ENCODE results near the gene NMU. TPM values are rescaled to one million over a fixed set of nuclear protein-coding genes. Genes with fewer than 3 reads are reported as not detected.
"Not testable (repeated sequence)": the region's sequence is repeated elsewhere in the genome, so short reads cannot be mapped to it uniquely, and the experiment has no call there.

NMU gene
- total RNA-seq, 2 experiments from 2014 or later = 0.30 TPM; not detected in 1

DNA sequence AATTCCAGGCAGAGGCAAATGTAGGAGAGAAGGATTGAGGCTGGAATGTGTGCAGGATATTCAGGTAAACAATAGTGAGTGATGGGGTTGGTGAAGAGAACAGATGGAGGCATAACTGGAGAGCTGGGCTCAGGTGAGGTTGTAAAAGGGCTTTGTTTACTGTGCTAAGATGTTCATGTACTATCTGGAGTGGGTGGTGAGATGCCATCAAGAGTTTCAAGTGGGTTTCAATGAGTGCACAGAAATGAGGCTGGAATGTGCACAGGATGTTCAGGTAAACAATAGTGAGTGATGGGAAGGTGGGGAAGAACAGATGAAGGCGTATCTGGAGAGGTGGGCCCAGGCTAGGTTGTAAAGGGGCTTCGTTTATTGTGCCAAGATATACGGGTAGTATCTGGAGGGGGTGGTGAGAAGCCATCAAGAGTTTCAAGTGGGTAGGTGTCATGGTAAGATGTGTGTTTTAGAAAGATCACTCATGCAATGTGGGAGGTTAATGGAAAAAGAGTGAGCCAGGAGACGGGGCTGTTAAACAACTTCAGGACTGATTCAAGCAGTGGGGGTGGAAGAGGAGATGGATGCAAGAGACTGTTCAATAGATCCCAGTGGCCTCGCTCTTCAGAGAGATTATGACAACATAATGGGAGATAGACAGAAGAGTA lies 25.4 kb upstream of the NMU start:
- DNase-seq (peak; percentile 17), ATAC-seq (peak; percentile 86)
- Mint-ChIP-seq H3K9me3 (ENCODE audit: low read depth) (no peaks in the 10 kb centered on the region), H3K27ac (no peak overlapping the region), H3K36me3 (ENCODE audit: low read depth) (no peaks in the 10 kb centered on the region), H3K4me3 (no peak overlapping the region), H3K4me1 (peaks cover 9% of the 10 kb centered on the region), H3K27me3 (peaks cover 11% of the 10 kb centered on the region)
- ChIA-PET POLR2A (no interaction called here), CTCF (no interaction called here)
- intact Hi-C loops (cut with DNase I, micrococcal nuclease) = no loop called here

GRCh38 chr4:55658657-55659056 lies 22.6 kb upstream of the NMU start:
- DNase-seq = no peak
- Mint-ChIP-seq H3K27ac (no peak overlapping the region), H3K9me3 (ENCODE audit: low read depth) (no peaks in the 10 kb centered on the region), H3K36me3 (ENCODE audit: low read depth) (no peaks in the 10 kb centered on the region), H3K4me3 (no peak overlapping the region), H3K27me3 (peaks cover 8% of the 10 kb centered on the region), H3K4me1 (peaks cover 9% of the 10 kb centered on the region)
- ChIA-PET CTCF (interaction anchor here (0.5 kb wide), 1 partner anchor 95 kb away, joined by 3 read pairs; no protein-coding TSS in a partner anchor), POLR2A (no interaction called here)
- intact Hi-C loops (cut with DNase I, micrococcal nuclease) = no loop called here
- no peak for ATAC-seq

DNA sequence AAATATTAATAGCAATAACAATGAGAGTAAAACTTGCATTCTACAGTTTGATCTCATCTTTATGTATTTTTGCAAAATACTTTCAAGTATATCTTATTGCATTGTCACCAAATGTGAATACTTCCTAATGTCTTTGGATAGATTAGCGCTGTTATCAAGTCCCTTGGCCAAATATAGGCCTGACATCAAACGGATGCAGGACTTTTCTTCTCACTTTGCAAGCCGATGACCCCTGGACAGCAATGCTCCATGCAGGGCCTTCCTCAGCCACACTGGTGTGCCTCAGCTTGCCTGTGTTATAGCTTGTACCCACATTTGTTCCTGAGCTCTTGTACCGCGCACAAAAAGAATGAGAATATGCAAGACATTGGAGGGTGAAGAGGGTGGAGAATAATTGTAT lies 18.0 kb upstream of the NMU start:
- DNase-seq (no peak), ATAC-seq (no peak)
- ChIA-PET POLR2A (no interaction called here), CTCF (no interaction called here)
- Mint-ChIP-seq H3K9me3 (ENCODE audit: low read depth) (no peaks in the 10 kb centered on the region), H3K36me3 (ENCODE audit: low read depth) (no peaks in the 10 kb centered on the region), H3K27me3 (peaks cover 14% of the 10 kb centered on the region), H3K27ac (no peak overlapping the region), H3K4me1 (no peaks in the 10 kb centered on the region), H3K4me3 (no peak overlapping the region)
- intact Hi-C loops (cut with DNase I, micrococcal nuclease) = no loop called here

GRCh38 chr4:55650483-55650882 lies 14.4 kb upstream of the NMU start:
- ChIA-PET POLR2A (no interaction called here), CTCF (no interaction called here)
- Mint-ChIP-seq H3K36me3 (ENCODE audit: low read depth) (no peaks in the 10 kb centered on the region), H3K27ac (no peak overlapping the region), H3K4me1 (no peaks in the 10 kb centered on the region), H3K9me3 (ENCODE audit: low read depth) (no peaks in the 10 kb centered on the region), H3K4me3 (no peak overlapping the region), H3K27me3 (peaks cover 12% of the 10 kb centered on the region)
- DNase-seq = no peak
- ATAC-seq = no peak
- intact Hi-C loops (cut with DNase I, micrococcal nuclease) = no loop called here

- Mint-ChIP-seq H3K4me3 (no peak overlapping the region), H3K9me3 (ENCODE audit: low read depth) (no peaks in the 10 kb centered on the region), H3K27ac (no peak overlapping the region), H3K27me3 (peaks cover 46% of the 10 kb centered on the region), H3K36me3 (ENCODE audit: low read depth) (no peaks in the 10 kb centered on the region), H3K4me1 (peaks cover 13% of the 10 kb centered on the region)
- DNase-seq (no peak), ATAC-seq (no peak)
- ChIA-PET CTCF (no interaction called here), POLR2A (interaction anchor here (0.6 kb wide), 1 partner anchor 469 kb away, joined by 4 read pairs; no protein-coding TSS in a partner anchor)
- intact Hi-C loops (cut with DNase I, micrococcal nuclease) = loop anchor here in 1 of 2 experiments (5.0 kb wide), 1 partner anchor 290 kb away; the partner anchor contains the start of gene SRD5A3
These were observed 1.2 kb upstream of the NMU start for GRCh38 chr4:55637272-55637820.

DNA sequence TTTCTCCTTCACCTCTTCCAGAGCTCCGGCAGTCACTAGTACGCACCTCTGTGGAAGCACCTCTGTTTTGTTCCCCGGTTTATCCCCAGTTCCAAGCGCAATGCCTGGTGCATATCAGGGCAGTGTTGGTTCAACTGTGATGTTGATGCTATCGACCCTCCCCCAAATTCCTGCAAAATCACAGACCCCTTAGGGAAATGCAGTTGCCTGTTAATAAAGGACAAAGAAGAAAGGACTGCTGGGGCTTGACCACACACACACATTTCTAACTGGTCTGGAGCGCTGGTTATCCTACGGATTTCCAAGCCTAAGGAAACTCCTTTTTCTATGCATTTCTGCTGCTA lies 530 bp upstream of the NMU start:
- Mint-ChIP-seq H3K4me3 (peak overlapping the region; percentile 47), H3K4me1 (peaks cover 13% of the 10 kb centered on the region), H3K36me3 (ENCODE audit: low read depth) (no peaks in the 10 kb centered on the region), H3K9me3 (ENCODE audit: low read depth) (no peaks in the 10 kb centered on the region), H3K27me3 (peaks cover 50% of the 10 kb centered on the region), H3K27ac (no peak overlapping the region)
- DNase-seq (no peak), ATAC-seq (no peak)
- intact Hi-C loops (cut with DNase I, micrococcal nuclease) = loop anchor here in 1 of 2 experiments (5.0 kb wide), 1 partner anchor 289 kb away; the partner anchor contains the start of gene SRD5A3
- CTCF ChIA-PET = interaction anchor here (0.5 kb wide), 1 partner anchor 252 kb away, joined by 4 read pairs; no protein-coding TSS in a partner anchor
- POLR2A ChIA-PET = no interaction called here

GRCh38 chr4:55635282-55635681 lies 816 bp downstream of the NMU start:
- POLR2A ChIA-PET = no interaction called here
- intact Hi-C loops (cut with DNase I, micrococcal nuclease) = loop anchor here in 1 of 2 experiments (5.0 kb wide), 1 partner anchor 288 kb away; the partner anchor contains the start of gene SRD5A3
- H3K9me3 Mint-ChIP-seq (ENCODE audit: low read depth) = no peaks in the 10 kb centered on the region
- peaks cover 58% of the 10 kb centered on the region for H3K27me3 Mint-ChIP-seq
- peaks cover 13% of the 10 kb centered on the region for H3K4me1 Mint-ChIP-seq
- ATAC-seq (no peak), DNase-seq (peak; percentile 6)
- peak overlapping the region; percentile 45 for H3K4me3 Mint-ChIP-seq
- CTCF ChIA-PET = interaction anchor here (0.6 to 1.0 kb wide), 3 partner anchors 17 to 758 kb away, joined by 3 to 4 read pairs (median 4); no protein-coding TSS in a partner anchor
- H3K27ac Mint-ChIP-seq = no peak overlapping the region
- H3K36me3 Mint-ChIP-seq (ENCODE audit: low read depth) = no peaks in the 10 kb centered on the region

DNA sequence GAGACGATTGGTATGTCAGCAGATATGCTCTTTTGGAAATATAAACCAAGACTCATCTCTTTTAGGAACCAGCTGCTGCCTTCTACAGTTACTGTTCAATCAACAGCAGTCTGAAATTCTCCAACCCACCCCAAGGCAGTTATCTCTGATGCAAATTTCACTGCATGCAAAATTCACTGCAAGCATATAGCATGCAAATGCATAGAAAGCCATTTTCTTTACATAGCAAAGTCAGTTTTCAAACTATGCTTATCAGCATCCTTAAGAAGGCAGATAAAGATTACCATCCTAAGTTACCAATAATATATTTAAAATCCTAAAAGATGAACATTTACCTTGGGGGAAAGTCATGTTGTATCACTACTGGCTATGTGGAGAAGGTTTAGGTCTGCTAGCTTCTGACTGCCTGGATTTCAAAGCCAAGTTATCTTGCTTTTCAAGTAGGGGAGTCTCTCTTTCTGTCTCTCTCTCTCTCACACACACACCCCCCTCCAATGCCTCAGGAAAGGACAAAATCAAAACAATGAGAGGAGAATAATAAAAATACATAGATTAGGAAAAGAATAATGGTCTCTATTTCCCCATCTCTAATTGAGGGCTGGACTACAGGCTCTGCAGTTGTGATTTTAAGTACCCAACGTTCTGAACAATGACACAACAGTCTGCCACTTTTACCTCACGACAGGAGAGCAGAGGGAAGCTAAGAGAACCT lies 1.5 kb downstream of the NMU start:
- POLR2A ChIA-PET = no interaction called here
- Mint-ChIP-seq H3K4me1 (peaks cover 13% of the 10 kb centered on the region), H3K4me3 (no peak overlapping the region), H3K27me3 (peaks cover 59% of the 10 kb centered on the region), H3K9me3 (ENCODE audit: low read depth) (no peaks in the 10 kb centered on the region), H3K36me3 (ENCODE audit: low read depth) (no peaks in the 10 kb centered on the region), H3K27ac (no peak overlapping the region)
- no peak for ATAC-seq
- DNase-seq = no peak
- intact Hi-C loops (cut with DNase I, micrococcal nuclease) = loop anchor here in 1 of 2 experiments (5.0 kb wide), 1 partner anchor 287 kb away; the partner anchor contains the start of gene SRD5A3
- CTCF ChIA-PET = interaction anchor here (0.6 to 1.0 kb wide), 3 partner anchors 16 to 757 kb away, joined by 3 to 4 read pairs (median 4); no protein-coding TSS in a partner anchor

GRCh38 chr4:55633903-55634302 lies 2.2 kb downstream of the NMU start:
- Mint-ChIP-seq H3K4me3 (no peak overlapping the region), H3K27ac (no peak overlapping the region), H3K27me3 (peaks cover 55% of the 10 kb centered on the region), H3K4me1 (peaks cover 13% of the 10 kb centered on the region), H3K36me3 (ENCODE audit: low read depth) (no peaks in the 10 kb centered on the region), H3K9me3 (ENCODE audit: low read depth) (no peaks in the 10 kb centered on the region)
- ChIA-PET CTCF (no interaction called here), POLR2A (no interaction called here)
- intact Hi-C loops (cut with DNase I, micrococcal nuclease) = no loop called here
- ATAC-seq = no peak
- no peak for DNase-seq

GRCh38 chr4:55625835-55626234 lies 10.3 kb downstream of the NMU start:
- DNase-seq (no peak), ATAC-seq (no peak)
- POLR2A ChIA-PET = no interaction called here
- no peaks in the 10 kb centered on the region for H3K4me1 Mint-ChIP-seq
- no peaks in the 10 kb centered on the region for H3K36me3 Mint-ChIP-seq (ENCODE audit: low read depth)
- no peaks in the 10 kb centered on the region for H3K9me3 Mint-ChIP-seq (ENCODE audit: low read depth)
- H3K4me3 Mint-ChIP-seq = no peak overlapping the region
- no peak overlapping the region for H3K27ac Mint-ChIP-seq
- CTCF ChIA-PET = interaction anchor here (0.7 kb wide), 1 partner anchor 727 kb away, joined by 4 read pairs; no protein-coding TSS in a partner anchor
- peaks cover 8% of the 10 kb centered on the region for H3K27me3 Mint-ChIP-seq
- intact Hi-C loops (cut with DNase I, micrococcal nuclease) = no loop called here

DNA sequence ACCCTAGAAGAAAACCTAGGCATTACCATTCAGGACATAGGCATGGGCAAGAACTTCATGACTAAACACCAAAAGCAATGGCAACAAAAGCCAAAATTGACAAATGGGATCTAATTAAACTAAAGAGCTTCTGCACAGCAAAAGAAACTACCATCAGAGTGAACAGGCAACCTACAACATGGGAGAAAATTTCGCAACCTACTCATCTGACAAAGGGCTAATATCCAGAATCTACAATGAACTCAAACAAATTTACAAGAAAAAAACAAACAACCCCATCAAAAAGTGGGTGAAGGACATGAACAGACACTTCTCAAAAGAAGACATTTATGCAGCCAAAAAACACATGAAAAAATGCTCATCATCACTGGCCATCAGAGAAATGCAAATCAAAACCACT lies 12.0 kb downstream of the NMU start:
- H3K4me1 Mint-ChIP-seq; ATAC-seq; H3K27me3 Mint-ChIP-seq; intact Hi-C loops (cut with DNase I, micrococcal nuclease); H3K27ac Mint-ChIP-seq; H3K9me3 Mint-ChIP-seq (ENCODE audit: low read depth); H3K36me3 Mint-ChIP-seq (ENCODE audit: low read depth); H3K4me3 Mint-ChIP-seq; DNase-seq; CTCF ChIA-PET; POLR2A ChIA-PET: not testable (repeated sequence)
